ENCODE results near the gene KIF26B.
"Not testable (repeated sequence)": the region's sequence is repeated elsewhere in the genome, so short reads cannot be mapped to it uniquely, and the experiment has no call there.

The KIF26B gene

DNA sequence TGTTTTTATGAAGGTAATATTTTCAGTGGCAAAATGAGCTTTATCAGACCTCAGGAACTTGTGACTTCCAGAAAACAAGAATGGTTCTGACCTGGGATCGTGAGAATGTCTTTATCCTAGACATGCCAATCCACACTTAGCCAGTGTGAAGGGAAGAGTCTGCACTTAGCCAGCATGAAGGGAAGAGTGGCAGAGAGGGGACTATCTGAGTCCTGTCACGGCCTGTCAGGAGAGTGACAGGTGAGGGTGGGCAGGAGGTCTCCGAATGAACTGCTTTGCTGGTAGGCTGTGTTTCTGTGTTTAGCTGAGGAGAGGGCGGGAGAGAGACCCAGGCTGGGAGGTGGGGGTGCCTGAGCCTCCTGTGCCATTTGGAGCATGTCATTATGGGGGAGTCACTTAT is 173.1 kb downstream of the KIF26B start:
- DNase-seq: no peak

- DNase-seq: no peak
These were observed 176.2 kb downstream of the KIF26B start for GRCh38 chr1:245330951-245331350.

- DNase-seq: no peak
These were observed 177.3 kb downstream of the KIF26B start for GRCh38 chr1:245332085-245332484.

- DNase-seq: no peak
These were observed 177.7 kb downstream of the KIF26B start for GRCh38 chr1:245332513-245332912.

DNA sequence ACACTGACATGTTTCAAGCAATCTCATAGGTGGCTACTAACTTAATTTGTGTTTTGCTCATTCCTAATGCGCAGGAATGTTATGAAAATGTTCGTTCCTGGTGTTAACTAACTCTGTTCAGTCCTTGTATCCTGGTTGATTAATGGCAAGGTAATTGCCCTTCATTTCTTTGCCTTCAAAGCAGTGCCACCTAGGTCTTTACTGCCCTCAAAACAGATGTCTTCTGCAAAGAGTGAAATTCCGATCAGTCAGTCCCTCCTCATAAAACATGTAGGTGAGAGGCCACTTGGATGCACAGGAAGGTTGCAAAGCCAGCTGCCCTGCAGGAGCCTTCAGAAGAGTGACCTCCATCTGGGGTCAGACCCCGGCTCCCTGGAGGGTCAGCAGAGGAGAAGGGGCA is 179.4 kb downstream of the KIF26B start:
- DNase-seq: no peak

GRCh38 chr1:245334827-245335490 is 180.2 kb downstream of the KIF26B start:
- no peak for DNase-seq

DNA sequence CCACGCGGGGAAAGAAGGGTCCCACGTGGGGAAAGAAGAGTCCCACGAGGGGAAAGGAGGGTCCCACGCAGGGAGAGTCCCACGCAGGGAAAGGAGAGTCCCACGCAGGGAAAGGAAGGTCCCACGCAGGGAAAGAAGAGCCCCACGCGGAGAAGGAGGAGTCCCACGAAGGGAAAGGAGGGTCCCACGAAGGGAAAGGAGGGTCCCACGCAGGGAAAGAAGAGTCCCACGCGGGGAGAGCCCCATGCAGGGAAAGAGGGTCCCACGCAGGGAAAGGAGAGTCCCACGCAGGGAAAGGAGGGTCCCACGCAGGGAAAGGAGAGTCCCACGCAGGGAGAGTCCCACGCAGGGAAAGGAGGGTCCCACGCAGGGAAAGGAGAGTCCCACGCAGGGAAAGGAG is 180.9 kb downstream of the KIF26B start:
- DNase-seq: not testable (repeated sequence)

GRCh38 chr1:245336149-245336983 is 181.6 kb downstream of the KIF26B start:
- DNase-seq: peak; percentile 88

DNA sequence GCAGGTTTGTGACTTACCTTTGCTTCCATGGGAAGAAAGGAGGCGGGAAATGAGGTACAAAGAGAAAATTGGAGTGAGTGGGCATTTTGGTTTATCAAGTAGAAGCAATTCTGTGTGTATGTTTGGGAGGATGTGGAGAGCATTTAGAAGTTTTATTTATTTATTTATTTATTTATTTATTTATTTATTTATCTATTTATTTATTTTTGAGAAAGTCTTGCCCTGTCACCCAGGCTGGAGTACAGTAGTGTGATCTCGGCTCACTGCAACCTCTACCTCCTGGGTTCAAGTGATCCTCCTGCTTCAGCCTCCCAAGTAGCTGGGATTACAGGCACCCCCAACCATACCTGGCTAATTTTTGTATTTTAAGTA is 182.2 kb downstream of the KIF26B start:
- not testable (repeated sequence) for DNase-seq

DNA sequence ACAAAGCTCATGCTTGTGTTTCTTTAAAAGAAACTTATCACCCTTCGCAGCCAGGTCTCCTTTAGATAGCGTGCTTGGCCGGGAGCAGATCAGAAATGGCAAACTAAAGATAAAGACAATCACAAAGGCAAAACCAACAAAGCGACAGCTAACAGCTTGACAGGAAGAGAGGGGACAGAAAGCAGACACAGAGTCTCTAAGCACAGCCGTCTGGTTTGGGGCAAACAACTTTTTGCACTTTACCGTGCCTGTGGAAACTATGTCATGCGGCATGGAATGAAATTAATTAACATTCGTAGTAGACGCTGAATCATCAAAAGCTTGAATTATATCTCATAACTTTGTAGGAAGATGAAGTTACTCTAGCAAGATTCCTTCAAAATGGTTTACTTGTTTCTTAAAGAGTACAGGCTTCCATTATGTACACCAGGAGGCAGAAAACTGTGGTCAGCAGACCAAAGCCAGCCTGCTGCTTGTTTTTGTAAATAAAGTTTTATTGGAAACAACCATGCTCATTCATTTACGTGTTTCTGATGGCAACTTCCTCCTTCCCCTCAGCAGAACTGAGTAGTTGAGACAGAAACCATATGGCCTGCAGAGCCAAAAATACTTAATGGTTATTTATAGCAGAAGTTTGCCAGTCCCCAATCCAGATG is 183.2 kb downstream of the KIF26B start:
- peak; percentile 75 for DNase-seq

DNA sequence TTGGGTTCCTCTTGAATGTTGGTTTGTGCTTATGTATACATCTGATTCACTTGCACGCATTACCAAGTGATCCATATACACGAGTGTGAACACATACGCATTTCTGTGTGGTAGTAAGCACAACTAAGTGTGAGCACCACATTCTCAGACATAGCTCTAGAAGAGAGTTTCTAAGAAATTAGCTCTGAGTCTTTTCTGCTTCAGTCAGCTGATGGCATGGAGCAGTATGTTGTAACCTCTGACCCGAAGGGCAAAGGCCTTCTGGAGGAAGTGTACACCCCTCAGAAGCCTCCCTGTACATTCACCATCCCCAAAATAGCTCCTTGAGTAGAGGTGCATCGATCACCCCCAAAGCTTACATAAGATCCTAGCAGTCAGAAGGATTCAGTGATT is 183.7 kb downstream of the KIF26B start:
- no peak for DNase-seq

GRCh38 chr1:245341743-245342142 is 187.0 kb downstream of the KIF26B start:
- DNase-seq: no peak

GRCh38 chr1:245345191-245345884 is 190.6 kb downstream of the KIF26B start:
- peak; percentile 69 for DNase-seq

- no peak for DNase-seq
These were observed 193.8 kb downstream of the KIF26B start for GRCh38 chr1:245348626-245349025.

GRCh38 chr1:245353411-245353810 is 198.6 kb downstream of the KIF26B start:
- no peak for DNase-seq

DNA sequence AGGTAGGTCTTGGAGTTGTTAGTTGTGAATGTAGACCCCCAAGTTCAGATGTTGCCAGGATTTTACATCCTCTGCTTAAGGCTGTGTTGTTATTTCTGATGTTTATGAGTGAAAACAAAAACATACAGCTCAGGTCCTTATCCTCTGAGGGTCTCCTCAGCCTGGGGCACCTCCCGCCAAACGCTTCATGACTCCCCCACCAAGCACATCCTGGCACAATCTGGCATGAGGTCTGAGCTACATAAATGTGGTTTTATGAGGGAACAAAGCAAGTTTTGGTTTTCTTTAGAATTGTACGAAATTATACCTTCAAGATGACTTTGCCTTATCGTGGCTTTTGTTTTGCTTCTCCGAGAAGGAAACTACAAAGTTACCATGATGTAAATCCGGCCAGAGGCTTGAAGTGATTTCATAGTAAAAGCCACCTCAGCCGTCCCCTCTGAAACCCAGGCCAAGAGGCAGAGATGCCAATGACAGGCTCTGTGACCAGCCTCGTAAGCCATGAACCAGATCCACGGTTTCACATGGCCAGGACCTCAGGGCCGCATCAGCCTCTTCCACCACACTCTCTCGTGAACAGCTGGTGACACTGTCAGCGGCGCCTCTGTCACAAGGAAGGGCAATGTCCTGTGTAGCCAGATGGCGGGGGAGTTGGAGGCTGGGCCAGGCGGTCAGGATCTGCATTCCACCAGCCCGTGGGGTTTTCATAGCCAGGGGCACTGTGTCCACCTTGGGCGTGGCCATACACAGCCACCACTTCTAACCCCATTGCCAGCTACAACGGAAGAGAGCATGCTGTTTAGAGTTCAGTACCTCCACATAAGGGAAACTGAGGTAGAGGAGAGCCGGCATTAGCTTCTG is 199.4 kb downstream of the KIF26B start:
- DNase-seq: no peak

DNA sequence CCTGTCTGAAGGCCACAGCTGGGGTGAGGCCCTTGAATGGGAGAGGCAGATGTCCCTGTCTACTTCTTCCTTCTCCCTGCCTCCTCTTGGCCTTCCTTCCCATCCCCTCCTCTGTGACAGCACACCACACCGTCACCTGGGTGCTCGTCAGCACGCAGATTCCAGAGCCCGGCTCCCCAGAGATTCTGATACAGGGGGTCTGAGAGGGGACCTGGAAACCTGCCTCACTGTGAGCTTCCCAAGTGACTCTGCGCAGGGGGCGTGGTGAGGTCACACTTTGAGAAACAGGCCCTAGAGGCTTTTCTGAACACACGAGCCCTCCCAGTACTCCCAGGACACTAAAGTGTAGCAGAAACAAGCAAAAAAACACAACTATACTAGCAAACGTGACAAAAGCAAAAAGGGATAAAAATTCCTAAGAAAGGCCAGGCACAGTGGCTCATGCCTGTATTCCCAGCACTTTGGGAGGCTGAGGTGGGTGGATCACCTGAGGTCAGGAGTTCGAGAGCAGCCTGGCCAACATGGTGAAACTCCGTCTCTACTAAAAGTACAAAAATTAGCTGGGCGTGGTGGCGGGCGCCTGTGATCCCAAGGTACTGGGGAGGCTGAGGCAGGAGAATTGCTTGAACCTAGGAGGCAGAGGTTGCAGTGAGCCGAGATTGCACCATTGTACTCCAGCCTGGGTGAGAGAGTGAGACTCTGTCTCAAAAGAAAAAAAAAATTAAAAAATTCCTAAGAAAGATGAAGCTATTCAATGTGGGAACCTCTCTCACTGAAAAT is 201.3 kb downstream of the KIF26B start:
- DNase-seq: not testable (repeated sequence)

DNA sequence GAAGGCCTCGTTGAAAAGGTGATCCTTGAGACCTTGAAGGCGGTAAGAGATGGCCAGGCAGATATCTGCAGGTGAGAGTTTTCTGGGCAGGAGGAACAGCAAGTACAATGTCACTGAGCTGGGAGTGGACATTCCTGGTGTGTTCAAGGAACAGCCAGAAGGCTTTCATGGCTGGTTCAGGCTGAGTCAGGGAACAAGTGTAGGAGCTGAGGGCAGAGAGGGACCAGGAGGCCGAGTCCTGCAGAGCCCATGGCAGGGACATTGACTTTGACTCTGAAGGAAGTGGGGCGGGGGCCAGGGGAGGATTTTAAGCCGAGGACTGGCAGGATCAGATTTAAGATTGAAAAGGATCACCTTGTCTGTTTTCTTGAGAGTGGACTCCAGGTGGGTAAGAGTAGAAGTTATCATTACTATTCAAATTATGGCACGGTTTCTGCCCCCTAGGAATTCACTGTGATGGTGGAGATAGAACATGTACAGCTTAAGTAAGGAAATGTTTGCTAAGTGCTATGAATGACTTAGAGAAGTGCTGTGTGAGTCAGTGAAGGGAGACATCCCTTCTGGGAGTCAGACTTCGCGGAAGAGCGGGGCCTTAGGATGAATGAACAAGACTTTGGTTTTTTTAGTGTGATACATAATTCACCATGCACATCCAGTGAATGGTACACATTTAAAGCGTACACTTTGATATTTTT is 202.3 kb downstream of the KIF26B start:
- DNase-seq: no peak

DNA sequence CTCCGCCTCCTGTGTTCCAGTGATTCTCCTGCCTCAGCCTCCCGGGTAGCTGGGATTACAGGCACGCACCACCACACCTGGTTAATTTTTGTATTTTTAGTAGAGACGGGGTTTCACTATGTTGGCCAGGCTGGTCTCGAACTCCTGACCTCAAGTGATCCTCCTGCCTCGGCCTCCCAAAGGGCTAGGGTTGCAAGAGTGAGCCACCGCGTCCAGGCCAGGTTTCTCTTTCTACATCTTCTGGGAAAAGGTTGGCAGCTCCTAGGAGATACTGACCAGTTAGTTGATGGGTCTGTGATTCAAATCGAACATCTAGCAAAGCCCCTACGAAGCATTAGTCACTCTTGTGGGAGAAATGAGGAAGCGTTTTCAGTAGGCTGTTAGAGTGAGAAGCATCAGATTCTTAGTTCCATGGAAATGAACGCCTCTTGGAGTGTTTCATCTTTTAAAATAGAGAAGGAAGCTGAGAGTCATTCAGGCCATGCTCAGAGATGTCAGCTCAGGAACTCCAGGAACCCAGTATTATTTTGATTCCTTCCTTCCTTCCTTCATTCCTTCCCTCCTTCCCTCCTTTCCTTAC is 204.4 kb downstream of the KIF26B start:
- DNase-seq: not testable (repeated sequence)

DNA sequence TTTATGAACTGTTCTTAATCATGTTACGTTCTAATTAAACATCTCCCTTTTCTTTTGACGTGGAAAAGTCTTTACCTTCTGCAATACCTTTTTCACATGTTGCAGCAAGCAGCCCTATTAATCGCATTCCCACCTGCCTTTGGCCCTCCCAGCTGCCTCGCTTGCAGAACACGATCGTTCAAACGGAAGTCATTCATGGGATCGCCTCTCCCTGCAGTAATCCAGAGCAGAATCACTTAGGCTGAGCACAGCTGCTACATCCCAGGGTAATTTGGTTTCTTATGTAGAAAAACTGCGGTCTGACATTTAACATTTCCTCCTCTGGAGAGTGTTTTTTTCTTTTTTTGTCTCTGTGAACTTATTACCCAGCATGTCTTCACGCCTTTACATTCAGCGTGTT is 206.3 kb downstream of the KIF26B start:
- no peak for DNase-seq
